Ovary (tissue), 9 donors: ENCODE results near the gene TMUB2. TPM values are rescaled to one million over a fixed set of nuclear protein-coding genes. Genes with fewer than 3 reads are reported as not detected.
A peak's percentile ranks its signal among the peaks of the same experiment; 100 is the strongest.

Source experiments
- DNase-seq, 5 donors: peaks; one replicate each; pipeline ENCODE4 v3.0.0-alpha.2; 2019 to 2020
- H3K27ac ChIP-seq, 2 donors: fragments of 200-600 bp; one replicate each; pipeline versions ENCODE4 v1.5.1 to v1.8.0; 2019 to 2022
- H3K27me3 ChIP-seq: fragments of 200-600 bp; one replicate; pipeline ENCODE4 v1.8.0; 2022
- H3K36me3 ChIP-seq: fragments of 200-600 bp; sonication (generic); one replicate; pipeline ENCODE4 v1.5.1; 2019
- H3K4me1 ChIP-seq: one replicate; pipeline ENCODE4 v1.8.1; 2013; ENCODE audit warnings: mild to moderate bottlenecking, moderate library complexity; ENCODE audit not compliant: insufficient read depth
- H3K4me3 ChIP-seq: fragments of 200-600 bp; sonication (generic); one replicate; pipeline ENCODE4 v1.5.1; 2017
- H3K9me3 ChIP-seq, 2 donors: fragments of 200-600 bp in 1 of 2; sonication (generic) in 1 of 2; one replicate each; pipeline versions ENCODE4 v1.5.1 to v1.8.1; 2013 to 2019; ENCODE audit warnings: mild to moderate bottlenecking in 1 of 2, moderate library complexity in 1 of 2
- EP300 ChIP-seq: sonication (generic); formaldehyde crosslinking; IDR thresholded peaks from one replicate; pipeline ENCODE4 v1.6.1; 2017; ENCODE audit warnings: antibody characterized with exemption
- POLR2A ChIP-seq: fragments of 450-650 bp; IDR thresholded peaks from one replicate; pipeline ENCODE4 v1.6.1; 2017; ENCODE audit warnings: antibody characterized with exemption, mild to moderate bottlenecking, moderate library complexity
- WGBS, 3 donors: extraction: QIAGEN DNeasy Blood & Tissue Kit in 1 of 3; methylation state at CpG; one replicate each; pipeline versions ENCODE4 v1.1.5 to v1.1.7; 2013 to 2017; 5-methylcytosine and 5-hydroxymethylcytosine counted together
- intact Hi-C, 4 donors: fragments of 100-400 bp; cut with DNase I; formaldehyde crosslinking; loops; one replicate each; pipeline versions ENCODE4 v1.11.0 to v1.15.1; 2022 to 2023
- polyA plus RNA-seq, 2 donors: library from polyadenylated mRNA; stranded (reverse); fragments of 200-250 nt in 1 of 2; fragments of 350-450 nt in 1 of 2; fragmentation: Illumina TruSeq in 1 of 2; extraction: RNeasy Lipid Tissue Mini Kit (QIAGEN cat#74804) in 1 of 2; gene quantifications; one replicate each; pipeline ENCODE4 v1.2.3, GENCODE V29; 2013 to 2014
- total RNA-seq, 7 donors: library from RNA; depleted of rRNA in 2 of 7; stranded (reverse); fragments of >200 nt in 2 of 7; fragmentation: NEBNext Ultra II Directional in 3 of 7; extraction: Animal tissue kit (Norgen Biotek cat#: 25700) in 3 of 7; gene quantifications; one replicate each; pipeline versions ENCODE4 v1.1.0 to v1.2.4, GENCODE V29; 2016 to 2023
- TF ChIP-seq, protein P1 (sequence below), 3 donors: fragments of 450-650 bp in 2 of 3; fragments of 200-600 bp in 1 of 3; IDR thresholded peaks; one replicate each; pipeline versions ENCODE4 v1.5.1 to v1.8.0; 2016 to 2022; ENCODE audit warnings: antibody characterized with exemption in 3 of 3, mild to moderate bottlenecking in 1 of 3
- donor health status: DM: no; HTN: no; CAD: no; lungs with moderate emphysema.
- donor health status: DM: no; HTN: no; CAD: no.
- donor health status: Bipolar disorder and iron deficiency.
- donor health status: DM: yes; HTN: yes; CAD: no.
- donor health status: DM: no; HTN: no; CAD: no.
- donor health status: DM: yes; HTN: yes; CAD: no.

TMUB2 gene
- total and polyA plus RNA-seq, 9 donors, result 18.7 to 37.0 (median 28.6) TPM

DNA sequence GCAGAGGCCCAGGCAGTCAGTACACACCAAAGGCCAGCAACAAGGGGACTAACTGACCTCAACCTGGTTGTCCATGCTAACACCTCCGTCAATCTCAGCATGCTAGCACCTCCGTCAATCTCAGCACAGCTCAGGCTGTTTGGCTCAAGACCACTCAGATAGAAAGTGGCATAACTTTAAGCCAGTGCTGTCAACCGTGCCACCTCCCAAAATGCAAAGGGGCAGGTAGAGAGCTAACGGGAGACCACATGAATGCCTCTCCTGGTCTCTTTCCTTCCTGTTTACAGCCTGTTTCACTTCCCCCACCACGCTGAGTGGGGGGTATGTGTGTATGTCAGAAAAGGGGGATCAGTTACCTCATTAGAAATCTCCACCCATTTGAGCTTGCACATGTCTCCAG lies 29.4 kb downstream of the TMUB2 start:
- no peaks in the 10 kb centered on the region for H3K9me3 ChIP-seq
- no peak for DNase-seq
- no peak overlapping the region for H3K4me3 ChIP-seq
- H3K36me3 ChIP-seq, result no peaks in the 10 kb centered on the region
- intact Hi-C loops, result no loop called here
- no peak overlapping the region for H3K27ac ChIP-seq
- H3K27me3 ChIP-seq, result no peaks in the 10 kb centered on the region
- TF ChIP-seq POLR2A (no peak), EP300 (no peak)
- TF ChIP-seq, protein P1, sequence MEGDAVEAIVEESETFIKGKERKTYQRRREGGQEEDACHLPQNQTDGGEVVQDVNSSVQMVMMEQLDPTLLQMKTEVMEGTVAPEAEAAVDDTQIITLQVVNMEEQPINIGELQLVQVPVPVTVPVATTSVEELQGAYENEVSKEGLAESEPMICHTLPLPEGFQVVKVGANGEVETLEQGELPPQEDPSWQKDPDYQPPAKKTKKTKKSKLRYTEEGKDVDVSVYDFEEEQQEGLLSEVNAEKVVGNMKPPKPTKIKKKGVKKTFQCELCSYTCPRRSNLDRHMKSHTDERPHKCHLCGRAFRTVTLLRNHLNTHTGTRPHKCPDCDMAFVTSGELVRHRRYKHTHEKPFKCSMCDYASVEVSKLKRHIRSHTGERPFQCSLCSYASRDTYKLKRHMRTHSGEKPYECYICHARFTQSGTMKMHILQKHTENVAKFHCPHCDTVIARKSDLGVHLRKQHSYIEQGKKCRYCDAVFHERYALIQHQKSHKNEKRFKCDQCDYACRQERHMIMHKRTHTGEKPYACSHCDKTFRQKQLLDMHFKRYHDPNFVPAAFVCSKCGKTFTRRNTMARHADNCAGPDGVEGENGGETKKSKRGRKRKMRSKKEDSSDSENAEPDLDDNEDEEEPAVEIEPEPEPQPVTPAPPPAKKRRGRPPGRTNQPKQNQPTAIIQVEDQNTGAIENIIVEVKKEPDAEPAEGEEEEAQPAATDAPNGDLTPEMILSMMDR (IDR thresholded peaks at IDR 0.05), result no peak
- WGBS, 3 donors, result 75 to 83% (median 79%) methylated on average over 5 of the region's 5 CpGs
- H3K4me1 ChIP-seq, result peaks cover 13% of the 10 kb centered on the region

DNA sequence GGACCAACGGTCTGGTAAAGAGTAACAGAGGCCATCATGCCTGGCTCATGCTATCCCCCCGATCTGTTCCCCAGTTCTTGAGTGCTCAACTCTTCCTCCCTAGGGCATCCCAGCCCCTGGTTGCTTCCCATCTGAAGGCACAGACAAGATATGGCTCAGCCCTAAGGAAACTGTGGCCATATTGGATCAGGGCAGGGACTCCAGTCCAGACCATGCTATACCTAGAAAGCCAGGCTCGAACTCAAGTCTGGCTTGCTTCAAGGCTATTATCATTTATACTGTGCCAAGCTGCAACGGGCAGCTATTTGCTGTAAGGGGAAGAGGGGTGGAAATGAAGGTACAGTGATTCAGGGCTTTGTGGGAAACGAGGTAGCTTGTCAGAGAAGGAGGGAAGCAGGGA lies 29.9 kb downstream of the TMUB2 start:
- Histone ChIP-seq H3K27ac (no peak overlapping the region), H3K36me3 (no peaks in the 10 kb centered on the region)

GRCh38 chr17:44217738-44218343 lies 31.1 kb downstream of the TMUB2 start:
- H3K9me3 ChIP-seq, result no peaks in the 10 kb centered on the region
- peaks cover 15% of the 10 kb centered on the region for H3K4me1 ChIP-seq
- DNase-seq, result no peak
- 1 to 5% (median 3%) methylated on average over 10 of the region's 10 CpGs for WGBS, 3 donors
- peak overlapping the region; percentile 94 for H3K4me3 ChIP-seq
- intact Hi-C loops, result loop anchor here in 1 of 4 donors (2.0 kb wide), 1 partner anchor 107 kb away; the partner anchor contains the start of gene SLC25A39
- peak overlapping the region; percentile 62 to 99 for H3K27ac ChIP-seq
- no peak for TF ChIP-seq POLR2A
- TF ChIP-seq, protein P1 (IDR thresholded peaks at IDR 0.05), result no peak
- no peak for TF ChIP-seq EP300
- H3K27me3 ChIP-seq, result no peaks in the 10 kb centered on the region
- H3K36me3 ChIP-seq, result no peaks in the 10 kb centered on the region

More for the DNA sequence above, 29.9 kb downstream of the TMUB2 start:
- intact Hi-C loops, result no loop called here
- H3K4me1 ChIP-seq, result peaks cover 13% of the 10 kb centered on the region
- H3K9me3 ChIP-seq, result no peaks in the 10 kb centered on the region
- WGBS, 3 donors, result 74 to 77% (median 75%) methylated on average over 5 of the region's 5 CpGs
- no peaks in the 10 kb centered on the region for H3K27me3 ChIP-seq
- DNase-seq, result no peak
- H3K4me3 ChIP-seq, result no peak overlapping the region
- TF ChIP-seq EP300 (no peak), POLR2A (no peak)
- TF ChIP-seq, protein P1 (IDR thresholded peaks at IDR 0.05), result no peak

GRCh38 chr17:44218344-44219107 lies 31.8 kb downstream of the TMUB2 start:
- peak; percentile 87 to 93 (median 91) for DNase-seq
- Histone ChIP-seq H3K4me3 (peak overlapping the region; percentile 94), H3K9me3 (no peaks in the 10 kb centered on the region), H3K36me3 (no peaks in the 10 kb centered on the region), H3K27me3 (no peaks in the 10 kb centered on the region), H3K27ac (peak overlapping the region; percentile 98 to 99), H3K4me1 (peaks cover 16% of the 10 kb centered on the region)
- WGBS, 3 donors, result 0 to 1% (median 1%) methylated on average over 54 to 86 of the region's 89 CpGs
- TF ChIP-seq EP300, result no peak
- TF ChIP-seq POLR2A, result peak; percentile 45
- TF ChIP-seq, protein P1 (IDR thresholded peaks at IDR 0.05), result peak; percentile 19 to 90 (median 30)
- intact Hi-C loops, result loop anchor here in 1 of 4 donors (2.0 kb wide), 1 partner anchor 106 kb away; the partner anchor contains the start of gene SLC25A39
